GM20431 (cell line): ENCODE measurements around the gene CHDH.

Experiments used
- in situ Hi-C: fragments of 300-500 bp; cut with MseI, MboI; formaldehyde crosslinking; loops from one replicate; pipeline ENCODE4 v1.15.0; 2020; ENCODE audit warnings: low sequenced_read_pairs; ENCODE audit not compliant: unreplicated experiment

CHDH gene

GRCh38 chr3:53812434-53812833 lies 33.8 kb downstream of the CHDH start:
- in situ Hi-C loops, result no loop called here

GRCh38 chr3:53811143-53811927 lies 34.9 kb downstream of the CHDH start:
- in situ Hi-C loops, result no loop called here

DNA sequence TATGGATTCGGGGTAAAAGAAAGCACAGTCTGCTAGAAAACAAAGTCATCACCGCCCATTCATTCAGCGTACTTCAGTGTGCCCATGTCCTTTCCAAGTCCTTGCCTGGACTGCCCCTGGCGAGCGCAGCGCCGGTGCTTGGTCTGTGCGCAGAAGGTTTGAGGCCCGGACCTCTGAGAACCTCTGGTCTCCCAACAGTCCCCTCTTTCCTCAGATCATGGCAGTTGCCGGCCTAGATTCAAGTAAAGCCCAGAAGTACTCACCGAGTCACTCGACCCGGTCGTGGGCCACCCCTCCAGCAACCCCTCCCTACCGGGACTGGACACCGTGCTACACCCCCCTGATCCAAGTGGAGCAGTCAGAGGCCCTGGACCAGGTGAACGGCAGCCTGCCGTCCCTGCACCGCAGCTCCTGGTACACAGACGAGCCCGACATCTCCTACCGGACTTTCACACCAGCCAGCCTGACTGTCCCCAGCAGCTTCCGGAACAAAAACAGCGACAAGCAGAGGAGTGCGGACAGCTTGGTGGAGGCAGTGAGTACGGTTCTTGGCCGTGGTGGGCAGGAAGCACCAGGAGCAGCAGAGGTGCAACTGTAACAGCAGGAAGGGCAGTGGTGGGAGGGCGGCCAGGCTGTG lies 36.3 kb downstream of the CHDH start:
- in situ Hi-C loops, result no loop called here

- in situ Hi-C loops, result no loop called here
Observed at GRCh38 chr3:53809267-53809666, 37.0 kb downstream of the CHDH start.

GRCh38 chr3:53808496-53808895 lies 37.7 kb downstream of the CHDH start:
- in situ Hi-C loops, result no loop called here

GRCh38 chr3:53807117-53807810 lies 39.0 kb downstream of the CHDH start:
- in situ Hi-C loops, result no loop called here

DNA sequence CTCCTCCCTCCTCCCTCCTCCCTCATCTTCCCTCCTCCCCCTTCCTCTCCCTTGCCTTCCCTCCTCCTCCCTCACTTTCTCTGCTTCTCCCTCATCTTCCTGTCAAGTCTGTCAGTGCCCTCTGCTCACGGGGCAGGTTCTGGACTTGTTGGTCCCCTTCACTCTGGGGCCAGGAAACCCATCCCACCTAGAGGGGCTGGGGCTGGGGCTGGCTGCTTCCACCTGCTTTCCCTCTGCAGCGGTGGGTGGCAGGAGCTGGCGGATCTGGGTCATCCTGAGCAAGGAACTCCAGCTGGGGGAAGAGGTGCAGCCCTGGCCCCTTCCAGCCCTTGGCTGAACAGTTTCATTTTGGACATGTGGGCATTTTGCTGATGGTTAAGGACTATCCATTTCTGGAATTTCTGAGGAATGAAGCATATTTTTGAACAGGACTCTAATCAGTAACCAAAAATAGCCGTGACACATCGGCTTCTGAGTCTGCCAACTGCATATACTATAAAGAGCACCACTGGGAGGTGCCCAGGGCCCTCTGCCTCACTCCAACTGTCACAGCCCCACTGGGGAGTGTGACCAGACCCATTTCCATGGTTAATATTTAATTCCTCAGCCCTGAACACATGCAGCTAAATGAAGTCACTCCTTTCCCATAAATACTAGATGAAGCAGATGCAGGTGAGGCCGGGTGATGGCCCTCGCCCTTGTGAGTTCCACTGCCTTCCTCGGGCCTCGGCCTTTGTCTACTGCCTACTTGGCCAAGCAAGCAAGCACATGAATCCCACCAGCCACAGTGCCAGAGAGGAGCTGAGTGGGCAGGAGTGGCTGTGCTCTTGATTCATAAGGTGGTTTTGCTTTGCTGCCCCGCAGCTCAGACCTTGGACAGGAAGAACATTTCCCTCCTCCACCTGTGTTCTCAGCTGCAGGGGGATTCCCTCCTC lies 39.8 kb downstream of the CHDH start:
- in situ Hi-C loops, result no loop called here

GRCh38 chr3:53805463-53806159 lies 40.6 kb downstream of the CHDH start:
- in situ Hi-C loops, result no loop called here

- in situ Hi-C loops, result no loop called here
Observed at GRCh38 chr3:53804697-53805462, 41.3 kb downstream of the CHDH start.

DNA sequence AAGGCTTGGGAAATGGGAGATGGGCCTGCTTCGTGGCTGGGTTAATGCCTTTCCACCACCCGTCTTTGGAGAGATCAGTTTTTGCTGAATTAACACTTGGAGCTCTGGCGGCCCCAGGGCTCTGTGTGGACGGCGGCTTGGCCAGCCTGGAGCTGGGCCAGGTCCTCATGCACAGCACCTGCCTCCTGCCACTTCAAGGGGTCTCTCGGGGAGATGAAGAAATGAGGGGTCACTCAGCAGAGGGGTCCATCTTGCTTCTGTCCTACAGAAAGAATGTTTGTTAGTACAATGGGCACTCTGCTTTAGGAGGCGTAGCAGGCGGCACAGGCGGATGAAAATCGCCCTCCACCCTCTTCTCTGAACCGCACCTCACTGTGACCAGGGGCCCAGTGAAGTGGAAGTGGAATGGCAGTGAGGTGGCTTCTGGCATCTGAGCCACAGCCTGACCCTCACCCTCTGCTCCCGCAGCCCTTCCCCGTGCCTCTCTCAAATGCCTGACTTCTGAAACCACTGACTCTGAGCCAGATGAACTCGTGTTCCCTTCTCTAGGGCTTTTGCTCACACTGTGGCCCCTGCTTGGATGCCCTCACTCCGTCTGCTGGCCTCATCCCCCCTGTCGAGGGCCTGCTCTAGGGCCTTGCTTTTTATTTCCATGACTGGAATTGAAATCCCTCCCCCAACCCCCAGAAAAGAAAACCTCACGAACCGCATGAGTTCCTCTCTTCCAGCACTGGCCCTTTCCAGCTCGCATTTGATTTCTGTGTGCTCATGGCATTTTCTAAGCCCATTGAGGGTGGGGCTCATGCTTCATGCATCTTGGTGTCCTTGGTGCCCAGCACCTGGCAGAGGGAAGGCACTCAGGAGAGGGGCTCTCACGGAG lies 42.2 kb downstream of the CHDH start:
- in situ Hi-C loops, result no loop called here

DNA sequence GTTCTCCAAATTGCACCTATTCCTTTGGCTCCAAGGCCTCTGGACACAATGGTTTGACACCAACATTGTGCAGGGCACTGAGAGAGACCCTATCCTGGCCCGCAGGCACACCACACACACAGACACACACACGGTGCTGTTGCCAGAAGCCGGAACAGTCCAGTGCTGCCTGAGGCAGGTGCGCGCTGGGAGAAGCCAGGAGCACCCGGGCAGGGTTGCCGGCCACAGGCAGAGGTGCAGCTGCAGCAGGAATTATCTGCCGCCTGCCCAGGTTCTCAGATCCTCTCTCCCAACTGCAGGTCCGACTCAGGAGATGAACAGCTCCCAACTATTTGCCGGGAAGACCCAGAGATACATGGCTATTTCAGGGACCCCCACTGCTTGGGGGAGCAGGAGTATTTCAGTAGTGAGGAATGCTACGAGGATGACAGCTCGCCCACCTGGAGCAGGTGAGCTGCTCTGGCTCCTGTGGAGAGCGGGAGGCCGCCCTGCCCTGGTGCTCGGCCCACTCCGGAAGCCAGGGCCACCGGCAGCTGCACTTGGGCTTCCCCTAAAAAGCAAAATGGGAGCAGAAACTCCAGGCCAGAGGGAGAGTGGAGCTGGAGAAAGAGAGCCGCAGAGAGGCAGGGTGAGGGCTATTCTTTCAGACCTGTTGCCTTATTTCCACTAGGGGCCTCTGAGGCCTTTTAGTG lies 42.9 kb downstream of the CHDH start:
- in situ Hi-C loops, result no loop called here

DNA sequence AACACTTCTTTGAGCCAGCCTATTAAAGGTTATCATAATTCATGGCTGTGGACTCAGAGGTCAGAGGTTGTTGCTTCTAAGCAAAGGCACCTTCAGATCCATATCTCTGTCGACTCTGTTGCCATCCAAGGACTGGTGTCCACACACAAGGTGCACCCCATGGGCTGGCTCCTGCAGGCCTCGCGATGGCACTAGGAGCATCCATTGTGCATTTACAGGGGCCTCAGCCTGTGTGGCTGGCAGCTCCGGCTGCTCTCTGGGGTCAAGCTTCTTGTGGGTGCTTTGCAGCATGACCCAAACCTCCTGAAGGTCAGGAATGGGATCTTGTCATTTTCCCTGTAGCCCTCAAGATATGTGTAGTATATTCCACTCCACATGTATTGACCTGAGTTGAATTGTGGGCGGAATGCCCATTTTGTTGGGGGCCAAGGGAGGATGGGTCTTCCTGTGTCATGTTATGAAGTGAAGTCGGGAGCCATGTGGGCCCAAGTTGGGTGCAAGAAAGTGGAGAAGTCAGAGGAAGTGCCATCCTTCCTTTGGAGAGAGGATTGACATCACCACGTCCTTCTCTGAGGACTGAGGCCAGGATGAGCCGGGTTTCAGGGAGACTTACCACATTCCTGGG lies 43.9 kb downstream of the CHDH start:
- in situ Hi-C loops, result no loop called here

- in situ Hi-C loops, result no loop called here
Observed at GRCh38 chr3:53801319-53801718, 44.9 kb downstream of the CHDH start.

DNA sequence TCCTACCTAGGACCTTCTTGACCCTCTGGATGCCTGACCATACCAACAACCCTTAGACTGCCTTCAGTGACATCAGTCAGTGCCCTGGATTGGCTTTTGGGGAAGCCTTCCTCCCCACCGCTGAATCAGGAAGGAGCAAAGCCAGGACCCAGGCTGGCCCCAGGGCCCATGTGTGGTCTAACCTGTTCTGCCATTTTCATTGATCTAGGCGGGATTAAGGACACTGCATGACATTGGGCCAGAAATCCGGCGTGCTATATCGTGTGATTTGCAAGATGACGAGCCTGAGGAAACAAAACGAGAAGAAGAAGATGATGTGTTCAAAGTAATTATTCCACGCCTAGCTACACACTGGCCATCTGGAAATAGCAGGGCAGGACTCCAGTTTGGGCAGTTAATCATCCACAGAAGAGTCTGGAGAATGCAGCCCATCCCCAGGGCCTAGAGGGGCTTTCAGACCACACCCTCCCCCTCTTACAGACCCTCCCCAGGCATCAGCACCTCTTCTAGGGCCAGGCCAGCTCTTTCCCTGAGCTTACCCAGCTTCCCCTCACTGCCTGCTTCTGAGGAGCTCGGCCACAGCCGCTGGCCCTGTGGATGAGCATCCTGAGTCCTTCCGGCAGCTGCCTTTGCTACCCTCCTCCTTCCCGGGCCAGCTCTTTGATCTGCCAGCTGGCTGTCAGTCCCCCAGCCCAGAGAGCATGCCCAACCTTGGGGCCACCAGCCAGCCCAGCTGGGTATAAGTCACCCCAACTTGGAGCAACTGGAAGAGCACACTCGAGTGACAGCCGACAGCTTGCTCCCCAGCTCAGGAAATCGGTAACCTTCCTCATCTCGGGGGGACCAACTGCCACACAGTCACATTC lies 45.9 kb downstream of the CHDH start:
- in situ Hi-C loops, result no loop called here

- in situ Hi-C loops, result no loop called here
Observed at GRCh38 chr3:53799338-53799865, 46.8 kb downstream of the CHDH start.

DNA sequence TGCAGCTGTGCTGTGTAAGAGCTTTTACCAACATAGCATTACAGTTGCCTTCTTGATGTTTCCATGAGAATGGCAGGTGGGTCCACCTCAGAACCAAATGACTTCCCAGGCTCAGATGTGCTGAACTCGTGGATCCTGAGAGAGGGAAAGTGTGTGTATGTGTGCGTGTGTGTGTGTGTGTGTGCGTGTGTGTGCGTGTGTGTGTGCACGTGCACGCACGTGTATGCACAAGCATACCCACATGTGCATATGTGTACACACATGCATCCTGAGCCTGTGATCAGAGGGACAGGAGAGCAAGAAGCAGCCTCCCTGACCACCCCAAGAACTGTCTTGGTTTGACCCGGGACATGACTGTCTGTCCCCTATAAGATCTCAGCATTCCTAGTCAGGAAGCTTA lies 48.1 kb downstream of the CHDH start:
- in situ Hi-C loops, result no loop called here
